ENCODE results near the gene BPI.

DNA sequence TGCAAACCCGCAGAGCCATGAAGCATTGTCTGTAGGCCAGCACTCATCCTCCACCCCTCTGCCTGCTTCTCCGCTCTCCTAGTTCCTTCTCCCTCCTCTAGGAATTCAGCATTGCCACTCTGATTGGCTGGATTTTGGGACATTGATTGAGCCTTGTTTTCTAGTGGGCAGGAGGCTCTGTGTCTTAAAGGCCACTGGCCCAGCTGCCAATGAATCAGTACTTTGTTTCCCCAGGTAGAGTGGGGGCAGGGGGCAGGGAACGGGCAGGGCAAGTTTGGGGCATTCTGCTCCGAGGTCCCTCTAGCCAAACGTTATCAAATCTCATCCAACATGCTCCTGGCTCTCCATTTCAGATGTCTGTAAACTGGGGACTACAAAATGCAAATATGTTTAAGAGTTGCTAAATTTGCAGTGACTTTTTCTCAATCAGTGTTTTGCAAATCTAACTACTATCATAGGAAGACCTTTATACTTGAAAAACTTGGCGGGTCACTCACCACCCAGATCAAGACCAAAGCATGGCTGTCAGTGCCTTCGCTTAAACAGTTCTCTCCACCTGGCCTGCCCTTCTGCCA lies 10.4 kb upstream of the BPI start:
- TF ChIP-seq, protein P1, sequence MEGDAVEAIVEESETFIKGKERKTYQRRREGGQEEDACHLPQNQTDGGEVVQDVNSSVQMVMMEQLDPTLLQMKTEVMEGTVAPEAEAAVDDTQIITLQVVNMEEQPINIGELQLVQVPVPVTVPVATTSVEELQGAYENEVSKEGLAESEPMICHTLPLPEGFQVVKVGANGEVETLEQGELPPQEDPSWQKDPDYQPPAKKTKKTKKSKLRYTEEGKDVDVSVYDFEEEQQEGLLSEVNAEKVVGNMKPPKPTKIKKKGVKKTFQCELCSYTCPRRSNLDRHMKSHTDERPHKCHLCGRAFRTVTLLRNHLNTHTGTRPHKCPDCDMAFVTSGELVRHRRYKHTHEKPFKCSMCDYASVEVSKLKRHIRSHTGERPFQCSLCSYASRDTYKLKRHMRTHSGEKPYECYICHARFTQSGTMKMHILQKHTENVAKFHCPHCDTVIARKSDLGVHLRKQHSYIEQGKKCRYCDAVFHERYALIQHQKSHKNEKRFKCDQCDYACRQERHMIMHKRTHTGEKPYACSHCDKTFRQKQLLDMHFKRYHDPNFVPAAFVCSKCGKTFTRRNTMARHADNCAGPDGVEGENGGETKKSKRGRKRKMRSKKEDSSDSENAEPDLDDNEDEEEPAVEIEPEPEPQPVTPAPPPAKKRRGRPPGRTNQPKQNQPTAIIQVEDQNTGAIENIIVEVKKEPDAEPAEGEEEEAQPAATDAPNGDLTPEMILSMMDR (IDR thresholded peaks at IDR 0.05; ENCODE audit: insufficient read depth, low read length), result no peak
- TF ChIP-seq SPI1 (IDR thresholded peaks at IDR 0.05; ENCODE audit: borderline replicate concordance, low read depth), result no peak
- no peak for TF ChIP-seq GABPA (IDR thresholded peaks at IDR 0.05; ENCODE audit: low read depth)
- no peak for TF ChIP-seq POLR2AphosphoS5 (IDR thresholded peaks at IDR 0.05; ENCODE audit: low read depth)
- TF ChIP-seq, protein P2, sequence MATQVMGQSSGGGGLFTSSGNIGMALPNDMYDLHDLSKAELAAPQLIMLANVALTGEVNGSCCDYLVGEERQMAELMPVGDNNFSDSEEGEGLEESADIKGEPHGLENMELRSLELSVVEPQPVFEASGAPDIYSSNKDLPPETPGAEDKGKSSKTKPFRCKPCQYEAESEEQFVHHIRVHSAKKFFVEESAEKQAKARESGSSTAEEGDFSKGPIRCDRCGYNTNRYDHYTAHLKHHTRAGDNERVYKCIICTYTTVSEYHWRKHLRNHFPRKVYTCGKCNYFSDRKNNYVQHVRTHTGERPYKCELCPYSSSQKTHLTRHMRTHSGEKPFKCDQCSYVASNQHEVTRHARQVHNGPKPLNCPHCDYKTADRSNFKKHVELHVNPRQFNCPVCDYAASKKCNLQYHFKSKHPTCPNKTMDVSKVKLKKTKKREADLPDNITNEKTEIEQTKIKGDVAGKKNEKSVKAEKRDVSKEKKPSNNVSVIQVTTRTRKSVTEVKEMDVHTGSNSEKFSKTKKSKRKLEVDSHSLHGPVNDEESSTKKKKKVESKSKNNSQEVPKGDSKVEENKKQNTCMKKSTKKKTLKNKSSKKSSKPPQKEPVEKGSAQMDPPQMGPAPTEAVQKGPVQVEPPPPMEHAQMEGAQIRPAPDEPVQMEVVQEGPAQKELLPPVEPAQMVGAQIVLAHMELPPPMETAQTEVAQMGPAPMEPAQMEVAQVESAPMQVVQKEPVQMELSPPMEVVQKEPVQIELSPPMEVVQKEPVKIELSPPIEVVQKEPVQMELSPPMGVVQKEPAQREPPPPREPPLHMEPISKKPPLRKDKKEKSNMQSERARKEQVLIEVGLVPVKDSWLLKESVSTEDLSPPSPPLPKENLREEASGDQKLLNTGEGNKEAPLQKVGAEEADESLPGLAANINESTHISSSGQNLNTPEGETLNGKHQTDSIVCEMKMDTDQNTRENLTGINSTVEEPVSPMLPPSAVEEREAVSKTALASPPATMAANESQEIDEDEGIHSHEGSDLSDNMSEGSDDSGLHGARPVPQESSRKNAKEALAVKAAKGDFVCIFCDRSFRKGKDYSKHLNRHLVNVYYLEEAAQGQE (IDR thresholded peaks at IDR 0.05; ENCODE audit: insufficient replicate concordance, low read depth), result no peak

All from HL-60 (cell line).